CD14-positive monocyte (primary cell): Measurements from ENCODE around the gene ALDOB. TPM values are rescaled to one million over a fixed set of nuclear protein-coding genes. Genes with fewer than 3 reads are reported as not detected.

Experiments used
- DNase-seq, 3 donors: peaks; one replicate each; pipeline ENCODE4 v3.0.0-alpha.2; 2011 to 2022
- H2AFZ ChIP-seq: 2 replicates; pipeline ENCODE4 v1.6.0; 2012; ENCODE audit warnings: mild to moderate bottlenecking, low read depth, low read length, inconsistent platforms; ENCODE audit not compliant: insufficient read depth, poor library complexity, severe bottlenecking
- H3K27ac ChIP-seq, 2 donors: 1 replicate in 1 of 2; 2 replicates in 1 of 2; pipeline ENCODE4 v1.5.1; 2012 to 2013; ENCODE audit warnings: low read length in 2 of 2, control low read depth in 1 of 2, inconsistent platforms in 1 of 2, low read depth in 1 of 2, mild to moderate bottlenecking in 1 of 2
- H3K27me3 ChIP-seq, 2 donors: one replicate each; pipeline versions ENCODE4 v1.6.0 to v1.6.1; 2011 to 2013; ENCODE audit warnings: low read length in 2 of 2; ENCODE audit not compliant: control insufficient read depth in 2 of 2, insufficient read depth in 2 of 2
- H3K36me3 ChIP-seq, 2 donors: replicated peaks in 1 of 2; 1 replicate in 1 of 2; 2 replicates in 1 of 2; pipeline versions ENCODE4 v1.5.1 to v1.6.1; 2012 to 2013; ENCODE audit warnings: low read length in 2 of 2, control low read depth in 1 of 2, inconsistent platforms in 1 of 2, mild to moderate bottlenecking in 1 of 2; ENCODE audit not compliant: insufficient read depth in 2 of 2, control insufficient read depth in 1 of 2
- H3K4me1 ChIP-seq, 2 donors: 1 replicate in 1 of 2; 2 replicates in 1 of 2; pipeline versions ENCODE4 v1.5.1 to v1.6.1; 2012 to 2013; ENCODE audit warnings: low read length in 2 of 2, control low read depth in 1 of 2, inconsistent platforms in 1 of 2, mild to moderate bottlenecking in 1 of 2, moderate library complexity in 1 of 2; ENCODE audit not compliant: insufficient read depth in 2 of 2, control insufficient read depth in 1 of 2
- H3K4me2 ChIP-seq: replicated peaks from 2 replicates; pipeline ENCODE3; 2012; ENCODE audit warnings: low read length, moderate library complexity, mild to moderate bottlenecking; ENCODE audit not compliant: poor library complexity, severe bottlenecking; ENCODE audit errors: extremely low read depth
- H3K4me3 ChIP-seq, 3 experiments: fragments of 200-600 bp in 1 of 3; sonication (generic) in 1 of 3; replicated peaks in 1 of 3; 1 replicate in 2 of 3; 2 replicates in 1 of 3; pipeline ENCODE4 v1.5.1; 2011 to 2013; ENCODE audit warnings: low read length in 3 of 3, mild to moderate bottlenecking in 3 of 3, control low read depth in 2 of 3, low read depth in 2 of 3, inconsistent platforms in 1 of 3, moderate library complexity in 1 of 3
- H3K79me2 ChIP-seq: 2 replicates; pipeline ENCODE4 v1.6.0; 2012; ENCODE audit warnings: mild to moderate bottlenecking, control low read depth, inconsistent platforms, low read length, moderate library complexity; ENCODE audit not compliant: insufficient read depth
- H3K9ac ChIP-seq: 2 replicates; pipeline ENCODE4 v1.6.0; 2017; ENCODE audit warnings: low read length, mild to moderate bottlenecking; ENCODE audit not compliant: insufficient read depth, poor library complexity, severe bottlenecking
- H3K9me3 ChIP-seq, 2 donors: replicated peaks in 1 of 2; 1 replicate in 1 of 2; 2 replicates in 1 of 2; pipeline versions ENCODE4 v1.5.1 to v1.6.1; 2012 to 2013; ENCODE audit warnings: low read length in 2 of 2, control low read depth in 1 of 2; ENCODE audit not compliant: control insufficient read depth in 1 of 2, insufficient read depth in 1 of 2
- H4K20me1 ChIP-seq: 2 replicates; pipeline ENCODE4 v1.6.0; 2012; ENCODE audit warnings: mild to moderate bottlenecking, low read length, control low read depth, moderate library complexity; ENCODE audit not compliant: insufficient read depth
- H3K27ac Mint-ChIP-seq, 7 donors: one replicate each; pipeline ENCODE4 v1.8.0; 2020; ENCODE audit warnings: mild to moderate bottlenecking in 7 of 7, mixed read lengths in 7 of 7, moderate library complexity in 6 of 7, inconsistent platforms in 2 of 7
- H3K27me3 Mint-ChIP-seq, 3 donors: one replicate each; pipeline ENCODE4 v1.8.0; 2021 to 2022; ENCODE audit warnings: low read depth in 3 of 3, mild to moderate bottlenecking in 3 of 3, mixed read lengths in 3 of 3, moderate library complexity in 3 of 3, inconsistent platforms in 1 of 3
- H3K36me3 Mint-ChIP-seq, 2 donors: one replicate each; pipeline ENCODE4 v1.8.0; 2020; ENCODE audit warnings: mixed read lengths in 2 of 2, inconsistent platforms in 1 of 2, mild to moderate bottlenecking in 1 of 2
- H3K4me1 Mint-ChIP-seq: one replicate; pipeline ENCODE4 v1.8.0; 2020; ENCODE audit warnings: mild to moderate bottlenecking, mixed read lengths
- H3K4me3 Mint-ChIP-seq, 2 donors: one replicate each; pipeline ENCODE4 v1.8.0; 2020; ENCODE audit warnings: mild to moderate bottlenecking in 2 of 2, mixed read lengths in 2 of 2, moderate library complexity in 1 of 2
- H3K9me3 Mint-ChIP-seq, 7 donors: one replicate each; pipeline ENCODE4 v1.8.0; 2020 to 2022; ENCODE audit warnings: mixed read lengths in 7 of 7, mild to moderate bottlenecking in 6 of 7, moderate library complexity in 6 of 7, inconsistent platforms in 2 of 7
- WGBS: methylation state at CpG from one replicate; pipeline ENCODE4 v1.1.5; 2013; ENCODE audit warnings: missing lambda C conversion rate; ENCODE audit not compliant: insufficient coverage; 5-methylcytosine and 5-hydroxymethylcytosine counted together
- intact Hi-C, 2 donors: fragments of 100-400 bp; cut with micrococcal nuclease; formaldehyde crosslinking; loops; one replicate each; pipeline versions ENCODE4 v1.15.0 to v1.15.1; 2023
- polyA plus RNA-seq, 3 donors: library from polyadenylated mRNA; depleted of rRNA in 1 of 3; unstranded in 2 of 3; stranded (reverse) in 1 of 3; fragments of 300-500 nt in 2 of 3; fragments of >200 nt in 1 of 3; fragmentation: Illumina TruSeq in 2 of 3; gene quantifications; 1 replicate in 2 of 3; 2 replicates in 1 of 3; pipeline ENCODE4 v1.2.3, GENCODE V29; 2012 to 2021
- TF ChIP-seq, protein P1 (sequence below): fragments of 200-600 bp; IDR thresholded peaks from one replicate; pipeline ENCODE4 v1.8.0; 2022; ENCODE audit warnings: antibody characterized with exemption, mild to moderate bottlenecking

Gene ALDOB
- polyA plus RNA-seq, 3 donors: not detected

DNA sequence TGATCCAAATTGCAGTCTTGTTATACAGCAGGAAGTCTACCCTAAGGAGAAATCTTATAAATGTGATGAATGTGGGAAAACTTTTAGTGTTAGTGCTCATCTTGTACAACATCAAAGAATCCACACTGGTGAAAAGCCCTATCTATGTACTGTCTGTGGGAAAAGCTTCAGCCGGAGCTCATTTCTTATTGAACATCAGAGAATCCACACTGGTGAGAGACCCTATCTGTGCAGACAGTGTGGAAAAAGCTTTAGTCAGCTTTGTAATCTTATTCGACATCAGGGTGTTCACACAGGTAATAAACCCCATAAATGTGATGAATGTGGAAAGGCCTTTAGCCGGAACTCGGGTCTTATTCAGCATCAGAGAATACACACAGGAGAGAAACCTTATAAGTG, 26.5 kb downstream of the ALDOB start:
- Histone ChIP-seq H3K4me1 (no peaks in the 10 kb centered on the region), H4K20me1 (no peaks in the 10 kb centered on the region), H3K4me3 (peak overlapping the region in 1 of 3 experiments; percentile 51), H2AFZ (no peak overlapping the region), H3K27ac (no peak overlapping the region), H3K36me3 (peaks cover 47 to 56% of the 10 kb centered on the region in 2 donors), H3K4me2 (no peak overlapping the region), H3K79me2 (no peaks in the 10 kb centered on the region), H3K27me3 (no peaks in the 10 kb centered on the region), H3K9ac (no peak overlapping the region), H3K9me3 (peaks cover 29 to 98% of the 10 kb centered on the region in 2 donors)
- H3K27me3 Mint-ChIP-seq: no peaks in the 10 kb centered on the region
- DNase-seq: no peak
- no peak overlapping the region for H3K4me3 Mint-ChIP-seq
- peaks cover 58 to 88% (median 85%) of the 10 kb centered on the region in 7 donors for H3K9me3 Mint-ChIP-seq
- intact Hi-C loops: no loop called here
- WGBS: 80% methylated on average over 1 of the region's 4 CpGs
- H3K36me3 Mint-ChIP-seq: peaks cover 43 to 51% of the 10 kb centered on the region in 2 donors
- TF ChIP-seq, protein P1, sequence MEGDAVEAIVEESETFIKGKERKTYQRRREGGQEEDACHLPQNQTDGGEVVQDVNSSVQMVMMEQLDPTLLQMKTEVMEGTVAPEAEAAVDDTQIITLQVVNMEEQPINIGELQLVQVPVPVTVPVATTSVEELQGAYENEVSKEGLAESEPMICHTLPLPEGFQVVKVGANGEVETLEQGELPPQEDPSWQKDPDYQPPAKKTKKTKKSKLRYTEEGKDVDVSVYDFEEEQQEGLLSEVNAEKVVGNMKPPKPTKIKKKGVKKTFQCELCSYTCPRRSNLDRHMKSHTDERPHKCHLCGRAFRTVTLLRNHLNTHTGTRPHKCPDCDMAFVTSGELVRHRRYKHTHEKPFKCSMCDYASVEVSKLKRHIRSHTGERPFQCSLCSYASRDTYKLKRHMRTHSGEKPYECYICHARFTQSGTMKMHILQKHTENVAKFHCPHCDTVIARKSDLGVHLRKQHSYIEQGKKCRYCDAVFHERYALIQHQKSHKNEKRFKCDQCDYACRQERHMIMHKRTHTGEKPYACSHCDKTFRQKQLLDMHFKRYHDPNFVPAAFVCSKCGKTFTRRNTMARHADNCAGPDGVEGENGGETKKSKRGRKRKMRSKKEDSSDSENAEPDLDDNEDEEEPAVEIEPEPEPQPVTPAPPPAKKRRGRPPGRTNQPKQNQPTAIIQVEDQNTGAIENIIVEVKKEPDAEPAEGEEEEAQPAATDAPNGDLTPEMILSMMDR: no peak
- H3K4me1 Mint-ChIP-seq: no peaks in the 10 kb centered on the region
- H3K27ac Mint-ChIP-seq: no peak overlapping the region

DNA sequence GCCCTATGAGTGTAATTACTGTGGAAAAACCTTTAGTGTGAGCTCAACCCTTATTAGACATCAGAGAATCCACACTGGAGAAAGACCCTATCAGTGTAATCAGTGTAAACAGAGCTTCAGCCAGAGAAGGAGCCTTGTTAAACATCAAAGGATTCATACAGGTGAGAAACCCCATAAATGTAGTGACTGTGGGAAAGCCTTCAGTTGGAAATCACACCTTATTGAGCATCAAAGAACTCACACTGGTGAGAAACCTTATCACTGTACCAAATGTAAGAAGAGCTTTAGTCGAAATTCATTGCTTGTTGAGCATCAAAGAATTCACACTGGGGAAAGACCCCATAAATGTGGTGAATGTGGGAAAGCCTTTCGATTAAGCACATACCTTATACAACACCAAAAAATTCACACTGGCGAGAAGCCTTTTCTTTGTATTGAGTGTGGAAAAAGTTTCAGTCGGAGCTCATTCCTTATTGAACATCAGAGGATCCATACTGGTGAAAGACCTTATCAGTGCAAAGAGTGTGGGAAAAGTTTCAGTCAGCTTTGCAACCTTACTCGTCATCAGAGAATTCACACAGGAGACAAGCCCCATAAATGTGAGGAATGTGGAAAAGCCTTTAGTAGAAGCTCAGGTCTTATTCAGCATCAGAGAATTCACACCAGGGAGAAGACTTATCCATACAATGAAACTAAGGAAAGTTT, 27.0 kb downstream of the ALDOB start:
- H3K27ac ChIP-seq: no peak overlapping the region
- no peaks in the 10 kb centered on the region for H3K79me2 ChIP-seq
- no peak for DNase-seq
- Mint-ChIP-seq H3K4me3 (no peak overlapping the region), H3K4me1 (no peaks in the 10 kb centered on the region), H3K27me3 (no peaks in the 10 kb centered on the region), H3K27ac (no peak overlapping the region), H3K9me3 (peaks cover 58 to 89% (median 83%) of the 10 kb centered on the region in 7 donors), H3K36me3 (peaks cover 48 to 56% of the 10 kb centered on the region in 2 donors)
- peak overlapping the region in 1 of 3 experiments; percentile 51 for H3K4me3 ChIP-seq
- H2AFZ ChIP-seq: no peak overlapping the region
- no peaks in the 10 kb centered on the region for H4K20me1 ChIP-seq
- H3K9me3 ChIP-seq: peaks cover 26 to 100% of the 10 kb centered on the region in 2 donors
- H3K27me3 ChIP-seq: no peaks in the 10 kb centered on the region
- no peak overlapping the region for H3K4me2 ChIP-seq
- H3K4me1 ChIP-seq: no peaks in the 10 kb centered on the region
- intact Hi-C loops: no loop called here
- no CpG with 5 or more reads among the region's 5 CpGs for WGBS
- TF ChIP-seq, protein P1: no peak
- no peak overlapping the region for H3K9ac ChIP-seq
- H3K36me3 ChIP-seq: peaks cover 53 to 61% of the 10 kb centered on the region in 2 donors
